ENCODE data around the gene DHRS4L2. TPM values are rescaled to one million over a fixed set of nuclear protein-coding genes. Genes with fewer than 3 reads are reported as not detected.

The DHRS4L2 gene
- total and polyA plus RNA-seq, 10 of the 15 experiments (the other 5 are each of a cell fraction or from before 2014, with no cell fraction given) = 2.8 to 49.3 (median 21.8) TPM

DNA sequence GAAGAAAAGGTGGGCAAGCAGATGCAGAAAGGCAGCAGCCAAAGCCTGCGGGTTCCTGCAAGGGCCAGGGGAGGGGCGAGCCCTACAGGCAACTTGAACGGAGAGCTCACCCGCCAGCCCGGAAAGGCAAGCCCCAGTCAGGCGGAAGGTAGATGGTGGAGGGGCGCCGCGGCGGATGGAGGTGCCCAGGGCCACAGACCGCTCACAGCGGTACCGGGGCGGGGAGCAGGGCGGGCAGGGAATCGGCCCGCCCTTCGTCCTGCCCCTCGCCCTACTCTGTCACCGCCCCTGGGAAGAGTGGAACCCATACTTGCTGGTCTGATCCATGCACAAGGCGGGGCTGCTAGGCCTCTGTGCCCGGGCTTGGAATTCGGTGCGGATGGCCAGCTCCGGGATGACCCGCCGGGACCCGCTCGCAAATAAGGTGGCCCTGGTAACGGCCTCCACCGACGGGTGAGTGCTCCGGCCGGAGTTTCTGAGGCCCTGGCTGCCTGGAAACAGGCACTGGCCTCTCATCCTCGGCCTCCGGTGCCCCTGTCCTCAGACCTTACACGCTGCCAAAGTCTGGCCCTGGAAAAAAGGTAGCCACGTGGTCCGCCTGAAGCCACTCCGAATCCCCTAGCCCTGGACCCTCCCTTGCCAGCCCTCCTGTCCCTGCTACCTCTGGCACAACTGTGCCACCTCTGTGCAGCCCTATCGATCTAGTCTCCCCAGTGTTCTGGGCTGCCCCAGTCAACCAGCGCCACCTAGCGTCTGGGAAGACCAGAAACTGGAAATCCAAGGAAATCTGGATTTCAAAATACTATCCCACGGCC is 35.1 kb upstream of the DHRS4L2 start, which contains the start of gene DHRS4 (continued):
- TF ChIP-seq, protein P1, sequence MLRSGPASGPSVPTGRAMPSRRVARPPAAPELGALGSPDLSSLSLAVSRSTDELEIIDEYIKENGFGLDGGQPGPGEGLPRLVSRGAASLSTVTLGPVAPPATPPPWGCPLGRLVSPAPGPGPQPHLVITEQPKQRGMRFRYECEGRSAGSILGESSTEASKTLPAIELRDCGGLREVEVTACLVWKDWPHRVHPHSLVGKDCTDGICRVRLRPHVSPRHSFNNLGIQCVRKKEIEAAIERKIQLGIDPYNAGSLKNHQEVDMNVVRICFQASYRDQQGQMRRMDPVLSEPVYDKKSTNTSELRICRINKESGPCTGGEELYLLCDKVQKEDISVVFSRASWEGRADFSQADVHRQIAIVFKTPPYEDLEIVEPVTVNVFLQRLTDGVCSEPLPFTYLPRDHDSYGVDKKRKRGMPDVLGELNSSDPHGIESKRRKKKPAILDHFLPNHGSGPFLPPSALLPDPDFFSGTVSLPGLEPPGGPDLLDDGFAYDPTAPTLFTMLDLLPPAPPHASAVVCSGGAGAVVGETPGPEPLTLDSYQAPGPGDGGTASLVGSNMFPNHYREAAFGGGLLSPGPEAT (IDR thresholded peaks at IDR 0.05; ENCODE audit: low read depth) = peak; percentile 79
- TF ChIP-seq, protein P2, sequence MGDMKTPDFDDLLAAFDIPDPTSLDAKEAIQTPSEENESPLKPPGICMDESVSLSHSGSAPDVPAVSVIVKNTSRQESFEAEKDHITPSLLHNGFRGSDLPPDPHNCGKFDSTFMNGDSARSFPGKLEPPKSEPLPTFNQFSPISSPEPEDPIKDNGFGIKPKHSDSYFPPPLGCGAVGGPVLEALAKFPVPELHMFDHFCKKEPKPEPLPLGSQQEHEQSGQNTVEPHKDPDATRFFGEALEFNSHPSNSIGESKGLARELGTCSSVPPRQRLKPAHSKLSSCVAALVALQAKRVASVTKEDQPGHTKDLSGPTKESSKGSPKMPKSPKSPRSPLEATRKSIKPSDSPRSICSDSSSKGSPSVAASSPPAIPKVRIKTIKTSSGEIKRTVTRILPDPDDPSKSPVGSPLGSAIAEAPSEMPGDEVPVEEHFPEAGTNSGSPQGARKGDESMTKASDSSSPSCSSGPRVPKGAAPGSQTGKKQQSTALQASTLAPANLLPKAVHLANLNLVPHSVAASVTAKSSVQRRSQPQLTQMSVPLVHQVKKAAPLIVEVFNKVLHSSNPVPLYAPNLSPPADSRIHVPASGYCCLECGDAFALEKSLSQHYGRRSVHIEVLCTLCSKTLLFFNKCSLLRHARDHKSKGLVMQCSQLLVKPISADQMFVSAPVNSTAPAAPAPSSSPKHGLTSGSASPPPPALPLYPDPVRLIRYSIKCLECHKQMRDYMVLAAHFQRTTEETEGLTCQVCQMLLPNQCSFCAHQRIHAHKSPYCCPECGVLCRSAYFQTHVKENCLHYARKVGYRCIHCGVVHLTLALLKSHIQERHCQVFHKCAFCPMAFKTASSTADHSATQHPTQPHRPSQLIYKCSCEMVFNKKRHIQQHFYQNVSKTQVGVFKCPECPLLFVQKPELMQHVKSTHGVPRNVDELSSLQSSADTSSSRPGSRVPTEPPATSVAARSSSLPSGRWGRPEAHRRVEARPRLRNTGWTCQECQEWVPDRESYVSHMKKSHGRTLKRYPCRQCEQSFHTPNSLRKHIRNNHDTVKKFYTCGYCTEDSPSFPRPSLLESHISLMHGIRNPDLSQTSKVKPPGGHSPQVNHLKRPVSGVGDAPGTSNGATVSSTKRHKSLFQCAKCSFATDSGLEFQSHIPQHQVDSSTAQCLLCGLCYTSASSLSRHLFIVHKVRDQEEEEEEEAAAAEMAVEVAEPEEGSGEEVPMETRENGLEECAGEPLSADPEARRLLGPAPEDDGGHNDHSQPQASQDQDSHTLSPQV (IDR thresholded peaks at IDR 0.05) = no peak
- TF ChIP-seq, protein P3, sequence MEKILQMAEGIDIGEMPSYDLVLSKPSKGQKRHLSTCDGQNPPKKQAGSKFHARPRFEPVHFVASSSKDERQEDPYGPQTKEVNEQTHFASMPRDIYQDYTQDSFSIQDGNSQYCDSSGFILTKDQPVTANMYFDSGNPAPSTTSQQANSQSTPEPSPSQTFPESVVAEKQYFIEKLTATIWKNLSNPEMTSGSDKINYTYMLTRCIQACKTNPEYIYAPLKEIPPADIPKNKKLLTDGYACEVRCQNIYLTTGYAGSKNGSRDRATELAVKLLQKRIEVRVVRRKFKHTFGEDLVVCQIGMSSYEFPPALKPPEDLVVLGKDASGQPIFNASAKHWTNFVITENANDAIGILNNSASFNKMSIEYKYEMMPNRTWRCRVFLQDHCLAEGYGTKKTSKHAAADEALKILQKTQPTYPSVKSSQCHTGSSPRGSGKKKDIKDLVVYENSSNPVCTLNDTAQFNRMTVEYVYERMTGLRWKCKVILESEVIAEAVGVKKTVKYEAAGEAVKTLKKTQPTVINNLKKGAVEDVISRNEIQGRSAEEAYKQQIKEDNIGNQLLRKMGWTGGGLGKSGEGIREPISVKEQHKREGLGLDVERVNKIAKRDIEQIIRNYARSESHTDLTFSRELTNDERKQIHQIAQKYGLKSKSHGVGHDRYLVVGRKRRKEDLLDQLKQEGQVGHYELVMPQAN (conservative IDR thresholded peaks at IDR 0.05) = peak; percentile 34; the same call in 1 of the 2 replicates
- TF ChIP-seq POLR2AphosphoS5 (IDR thresholded peaks at IDR 0.05; ENCODE audit: low read length) (peak; percentile 76), SMAD5 (IDR thresholded peaks at IDR 0.05; ENCODE audit: low read depth) (0 out of 2 replicates have a peak, but pooled peaks have one; percentile 41), RUNX3 (IDR thresholded peaks at IDR 0.05; ENCODE audit: low read length) (peak; percentile 30; the same call in 1 of the 2 replicates), CTCF (IDR thresholded peaks at IDR 0.05 in 2 of 3, conservative IDR thresholded peaks at IDR 0.05 in 1 of 3; ENCODE audit: control insufficient read depth in 2 of 3, extremely low read depth in 1 of 3, insufficient read depth in 1 of 3, low read depth in 3 of 3, low read length in 3 of 3) (peak; percentile 80 to 92 (median 92)), SIN3A (IDR thresholded peaks at IDR 0.05; ENCODE audit: low read depth, low read length) (0 out of 2 replicates have a peak, but pooled peaks have one; percentile 32), SRF (IDR thresholded peaks at IDR 0.05; ENCODE audit: low read depth in 2 of 2, low read length in 2 of 2) (peak; percentile 57 to 61; a peak in 2 of 4 replicates), FOXM1 (IDR thresholded peaks at IDR 0.05; ENCODE audit: low read depth, low read length) (peak; percentile 35; the same call in 1 of the 2 replicates), SUZ12 (IDR thresholded peaks at IDR 0.05; ENCODE audit: unreplicated experiment) (no peak), POLR2AphosphoS2 (IDR thresholded peaks at IDR 0.05; ENCODE audit: low read depth, low read length) (0 out of 2 replicates have a peak, but pooled peaks have one; percentile 27), RAD21 (IDR thresholded peaks at IDR 0.05; ENCODE audit: insufficient read depth, low read depth, low read length) (peak; percentile 78)
